Measurements from ENCODE around the gene DPY19L2. TPM values are rescaled to one million over a fixed set of nuclear protein-coding genes. Genes with fewer than 3 reads are reported as not detected.
"Not testable (repeated sequence)": the region's sequence is repeated elsewhere in the genome, so short reads cannot be mapped to it uniquely, and the experiment has no call there.

Gene DPY19L2
- total RNA-seq, 1 donor from 2014 or later = 7.3 TPM

DNA sequence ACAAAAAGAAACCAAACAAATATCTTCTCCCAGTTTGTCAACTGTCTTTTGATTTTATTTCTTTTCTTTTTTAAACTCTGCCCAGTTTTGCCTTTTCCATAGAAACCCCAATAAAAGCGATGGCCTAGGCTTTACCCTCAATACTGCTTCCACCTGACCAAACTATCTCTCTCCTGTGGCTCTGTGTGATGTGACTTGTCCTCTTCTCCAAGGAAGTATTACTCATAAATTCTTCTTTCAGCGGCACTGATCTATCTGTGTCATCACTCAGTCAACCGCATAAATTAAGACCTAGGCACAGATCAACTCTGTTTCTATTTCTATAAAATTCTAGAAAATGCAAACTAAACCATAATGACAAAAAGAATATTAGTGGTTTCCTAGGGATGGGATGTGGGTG is 9.8 kb downstream of the DPY19L2 start:
- not testable (repeated sequence) for H3K4me1 ChIP-seq (ENCODE audit: insufficient read depth, low read length); H3K9ac ChIP-seq (ENCODE audit: low read length); H3K4me2 ChIP-seq (ENCODE audit: low read length); H3K36me3 ChIP-seq (ENCODE audit: insufficient read depth, low read length); H3K4me1 Mint-ChIP-seq (ENCODE audit: low read depth, unreplicated experiment); H4K20me1 ChIP-seq (ENCODE audit: insufficient read depth, low read length); H3K27ac ChIP-seq (ENCODE audit: low read depth, low read length); H3K27me3 ChIP-seq (ENCODE audit: insufficient read depth, low read length); H3K4me3 Mint-ChIP-seq (ENCODE audit: unreplicated experiment); H3K27ac Mint-ChIP-seq (ENCODE audit: unreplicated experiment); H2AFZ ChIP-seq (ENCODE audit: low read depth, low read length); DNase-seq (ENCODE audit: low read depth); FAIRE-seq; H3K27me3 Mint-ChIP-seq (ENCODE audit: low read depth, unreplicated experiment); H3K9me3 Mint-ChIP-seq (ENCODE audit: unreplicated experiment); H3K79me2 ChIP-seq (ENCODE audit: insufficient read depth, low read length); H3K4me3 ChIP-seq (ENCODE audit: insufficient read depth, low read depth, low read length); H3K9me3 ChIP-seq (ENCODE audit: insufficient read depth, low read depth, low read length); H3K36me3 Mint-ChIP-seq (ENCODE audit: low read depth, unreplicated experiment)

DNA sequence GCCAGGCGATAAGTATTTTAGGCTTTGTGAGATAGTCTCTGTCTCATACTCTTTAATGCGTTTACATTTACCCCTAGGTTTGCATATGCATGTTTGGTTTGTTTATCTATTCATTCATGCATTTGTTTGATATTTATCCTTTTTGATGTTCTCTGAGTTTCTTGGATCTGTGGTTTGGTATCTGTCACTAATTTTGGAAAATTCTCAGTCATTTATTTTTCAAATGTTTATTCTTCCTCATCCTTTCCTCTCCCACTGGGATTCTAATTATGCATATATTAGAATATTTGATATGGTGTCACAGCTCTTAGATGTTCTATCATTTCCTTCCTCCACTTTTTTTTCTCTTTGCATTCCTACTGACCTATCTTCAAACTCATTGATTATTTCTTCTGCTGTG is 11.9 kb downstream of the DPY19L2 start:
- not testable (repeated sequence) for H3K4me3 Mint-ChIP-seq (ENCODE audit: unreplicated experiment)

DNA sequence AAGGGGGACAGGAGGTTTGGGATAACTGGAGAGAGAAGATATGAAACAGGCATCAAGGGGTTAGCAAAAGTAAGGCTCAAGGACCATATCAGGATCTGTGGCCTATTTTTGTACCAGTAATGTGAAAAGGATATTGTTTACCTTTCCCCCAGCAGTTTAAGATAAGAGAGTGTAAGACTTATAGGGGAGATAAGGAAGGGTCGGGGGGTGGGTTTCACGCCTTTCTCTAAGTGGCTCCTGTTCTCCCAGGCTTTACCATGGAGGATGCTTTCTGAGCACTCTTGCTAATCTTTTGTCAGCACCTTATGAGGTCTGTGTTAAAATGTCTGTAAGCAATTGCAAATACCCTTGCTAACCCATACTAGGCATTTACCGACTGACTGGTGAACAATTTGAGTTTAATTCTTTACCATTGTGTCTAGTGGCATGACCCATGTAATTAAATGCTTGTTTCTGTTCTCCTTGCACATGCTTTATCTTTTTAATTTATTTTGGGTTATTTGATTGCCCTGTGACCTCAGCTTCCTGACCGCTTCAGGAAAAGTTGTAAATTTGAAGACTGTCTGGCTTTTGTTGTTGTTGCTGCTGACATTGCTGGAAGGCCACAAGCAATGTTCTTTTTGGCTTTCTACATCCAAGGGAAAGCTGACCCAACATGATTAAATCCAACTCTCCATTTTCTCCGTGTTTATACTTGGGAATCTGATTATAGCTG is 12.6 kb downstream of the DPY19L2 start:
- H3K9ac ChIP-seq (ENCODE audit: low read length); H3K79me2 ChIP-seq (ENCODE audit: insufficient read depth, low read length); H3K4me1 ChIP-seq (ENCODE audit: insufficient read depth, low read length); H3K27ac Mint-ChIP-seq (ENCODE audit: unreplicated experiment); DNase-seq (ENCODE audit: low read depth); H3K4me3 Mint-ChIP-seq (ENCODE audit: unreplicated experiment); H3K4me3 ChIP-seq (ENCODE audit: insufficient read depth, low read depth, low read length); FAIRE-seq; H3K4me1 Mint-ChIP-seq (ENCODE audit: low read depth, unreplicated experiment); H3K27me3 Mint-ChIP-seq (ENCODE audit: low read depth, unreplicated experiment); H3K27me3 ChIP-seq (ENCODE audit: insufficient read depth, low read length); H3K36me3 ChIP-seq (ENCODE audit: insufficient read depth, low read length); H4K20me1 ChIP-seq (ENCODE audit: insufficient read depth, low read length); H2AFZ ChIP-seq (ENCODE audit: low read depth, low read length); H3K27ac ChIP-seq (ENCODE audit: low read depth, low read length); H3K9me3 ChIP-seq (ENCODE audit: insufficient read depth, low read depth, low read length); H3K4me2 ChIP-seq (ENCODE audit: low read length); H3K9me3 Mint-ChIP-seq (ENCODE audit: unreplicated experiment); H3K36me3 Mint-ChIP-seq (ENCODE audit: low read depth, unreplicated experiment): not testable (repeated sequence)

More for the DNA sequence above, 11.9 kb downstream of the DPY19L2 start:
- not testable (repeated sequence) for H3K4me3 ChIP-seq (ENCODE audit: insufficient read depth, low read depth, low read length); H3K36me3 ChIP-seq (ENCODE audit: insufficient read depth, low read length); H3K27ac Mint-ChIP-seq (ENCODE audit: unreplicated experiment); H2AFZ ChIP-seq (ENCODE audit: low read depth, low read length); H4K20me1 ChIP-seq (ENCODE audit: insufficient read depth, low read length); FAIRE-seq; DNase-seq (ENCODE audit: low read depth); H3K79me2 ChIP-seq (ENCODE audit: insufficient read depth, low read length); H3K9ac ChIP-seq (ENCODE audit: low read length); H3K27ac ChIP-seq (ENCODE audit: low read depth, low read length); H3K9me3 ChIP-seq (ENCODE audit: insufficient read depth, low read depth, low read length); H3K4me1 Mint-ChIP-seq (ENCODE audit: low read depth, unreplicated experiment); H3K36me3 Mint-ChIP-seq (ENCODE audit: low read depth, unreplicated experiment); H3K4me1 ChIP-seq (ENCODE audit: insufficient read depth, low read length); H3K27me3 ChIP-seq (ENCODE audit: insufficient read depth, low read length); H3K9me3 Mint-ChIP-seq (ENCODE audit: unreplicated experiment); H3K4me2 ChIP-seq (ENCODE audit: low read length); H3K27me3 Mint-ChIP-seq (ENCODE audit: low read depth, unreplicated experiment)

DNA sequence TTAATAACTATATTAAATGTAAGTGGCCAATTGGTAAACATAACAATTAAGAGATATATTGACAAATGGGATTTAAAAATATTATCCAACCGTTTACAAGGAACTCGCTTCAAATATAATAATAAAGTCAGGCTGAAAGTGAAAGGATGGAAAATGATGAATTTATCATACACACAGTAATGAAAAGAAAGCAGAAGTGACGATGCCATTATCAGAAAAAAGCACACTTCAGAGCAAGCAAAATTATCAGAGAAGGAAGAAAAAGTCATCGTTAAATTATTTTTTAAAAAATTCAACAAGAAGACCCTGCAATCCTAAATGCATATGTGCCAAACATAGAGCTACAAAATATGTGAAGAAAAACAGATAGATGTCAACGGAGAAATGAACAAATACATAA is 13.8 kb downstream of the DPY19L2 start:
- not testable (repeated sequence) for H3K4me3 Mint-ChIP-seq (ENCODE audit: unreplicated experiment); H3K4me2 ChIP-seq (ENCODE audit: low read length); H3K36me3 ChIP-seq (ENCODE audit: insufficient read depth, low read length); H3K36me3 Mint-ChIP-seq (ENCODE audit: low read depth, unreplicated experiment); H3K4me1 Mint-ChIP-seq (ENCODE audit: low read depth, unreplicated experiment); DNase-seq (ENCODE audit: low read depth); H3K4me3 ChIP-seq (ENCODE audit: insufficient read depth, low read depth, low read length); H3K27ac ChIP-seq (ENCODE audit: low read depth, low read length); H3K79me2 ChIP-seq (ENCODE audit: insufficient read depth, low read length); H2AFZ ChIP-seq (ENCODE audit: low read depth, low read length); H3K27me3 ChIP-seq (ENCODE audit: insufficient read depth, low read length); H3K4me1 ChIP-seq (ENCODE audit: insufficient read depth, low read length); H3K27me3 Mint-ChIP-seq (ENCODE audit: low read depth, unreplicated experiment); FAIRE-seq; H3K9ac ChIP-seq (ENCODE audit: low read length); H3K9me3 Mint-ChIP-seq (ENCODE audit: unreplicated experiment); H3K9me3 ChIP-seq (ENCODE audit: insufficient read depth, low read depth, low read length); H4K20me1 ChIP-seq (ENCODE audit: insufficient read depth, low read length); H3K27ac Mint-ChIP-seq (ENCODE audit: unreplicated experiment)

DNA sequence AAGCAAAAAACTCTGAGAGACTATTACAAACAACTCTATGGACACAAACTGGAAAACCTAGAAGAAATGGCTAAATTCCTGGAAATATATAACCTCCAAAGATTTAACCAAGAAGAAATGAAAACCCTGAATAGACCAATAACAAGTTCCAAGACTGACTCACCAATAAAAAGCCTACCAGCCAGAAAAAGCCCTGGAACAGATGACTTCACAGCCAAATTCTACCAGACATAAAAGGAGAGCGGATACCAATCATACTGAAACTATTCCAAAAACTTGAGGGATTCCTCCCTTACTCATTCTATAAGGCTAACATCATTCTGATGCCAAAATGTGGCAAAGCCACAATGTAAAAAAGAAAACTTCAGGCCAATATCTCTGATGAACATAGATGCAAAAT is 18.8 kb downstream of the DPY19L2 start:
- H3K9me3 ChIP-seq (ENCODE audit: insufficient read depth, low read depth, low read length); H3K36me3 ChIP-seq (ENCODE audit: insufficient read depth, low read length); H3K9me3 Mint-ChIP-seq (ENCODE audit: unreplicated experiment); H3K4me3 ChIP-seq (ENCODE audit: insufficient read depth, low read depth, low read length); H4K20me1 ChIP-seq (ENCODE audit: insufficient read depth, low read length); H3K4me3 Mint-ChIP-seq (ENCODE audit: unreplicated experiment); H3K4me1 ChIP-seq (ENCODE audit: insufficient read depth, low read length); H3K79me2 ChIP-seq (ENCODE audit: insufficient read depth, low read length); FAIRE-seq; H3K27me3 Mint-ChIP-seq (ENCODE audit: low read depth, unreplicated experiment); H3K36me3 Mint-ChIP-seq (ENCODE audit: low read depth, unreplicated experiment); H3K9ac ChIP-seq (ENCODE audit: low read length); H3K27me3 ChIP-seq (ENCODE audit: insufficient read depth, low read length); H2AFZ ChIP-seq (ENCODE audit: low read depth, low read length): not testable (repeated sequence)
- H3K4me2 ChIP-seq (ENCODE audit: low read length) = peak overlapping the region; percentile 15
- H3K27ac Mint-ChIP-seq (ENCODE audit: unreplicated experiment) = peak overlapping the region; percentile 99
- DNase-seq (ENCODE audit: low read depth) = peak; percentile 81
- H3K27ac ChIP-seq (ENCODE audit: low read depth, low read length) = peak overlapping the region; percentile 19
- peaks cover 14% of the 10 kb centered on the region for H3K4me1 Mint-ChIP-seq (ENCODE audit: low read depth, unreplicated experiment)

DNA sequence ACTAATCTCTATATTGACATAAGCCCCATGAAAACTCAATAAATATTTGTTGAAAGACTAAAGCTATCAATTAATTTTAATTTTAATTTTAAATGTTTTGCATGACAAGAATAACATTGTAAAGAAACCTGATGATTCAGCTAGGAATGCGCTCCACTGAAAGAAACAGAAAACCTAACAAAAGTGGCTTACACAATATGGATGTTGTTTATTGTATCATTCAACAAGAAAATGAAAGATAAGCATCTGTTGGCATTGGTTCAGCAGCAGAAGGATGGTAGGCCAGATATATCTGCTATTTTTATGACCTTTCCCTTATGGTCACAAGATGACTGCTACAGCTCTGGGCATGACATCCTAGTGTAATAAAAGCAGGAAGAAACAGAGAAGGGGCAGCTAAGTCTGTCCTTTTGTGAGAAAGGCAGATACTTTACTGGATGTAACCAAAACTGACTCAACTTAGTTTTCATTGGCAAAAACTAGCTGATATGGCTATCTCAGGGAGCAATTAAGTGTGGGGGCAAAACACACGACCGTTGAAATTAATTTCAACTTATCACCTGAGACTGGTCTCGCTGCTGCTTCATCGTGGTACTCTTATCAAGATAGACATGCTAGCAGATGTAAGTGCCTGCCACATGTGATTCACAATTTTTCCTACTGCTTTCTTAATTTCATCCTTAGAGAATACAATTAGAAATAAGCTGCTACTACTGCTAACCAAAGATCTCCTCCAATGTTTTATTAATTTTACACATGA is 24.7 kb downstream of the DPY19L2 start:
- H3K27ac ChIP-seq (ENCODE audit: low read depth, low read length); H3K9me3 Mint-ChIP-seq (ENCODE audit: unreplicated experiment); H3K9ac ChIP-seq (ENCODE audit: low read length); H3K36me3 ChIP-seq (ENCODE audit: insufficient read depth, low read length); H3K36me3 Mint-ChIP-seq (ENCODE audit: low read depth, unreplicated experiment); H3K27ac Mint-ChIP-seq (ENCODE audit: unreplicated experiment); H3K4me3 Mint-ChIP-seq (ENCODE audit: unreplicated experiment); H3K4me1 ChIP-seq (ENCODE audit: insufficient read depth, low read length); H3K4me2 ChIP-seq (ENCODE audit: low read length); H3K79me2 ChIP-seq (ENCODE audit: insufficient read depth, low read length); H3K4me3 ChIP-seq (ENCODE audit: insufficient read depth, low read depth, low read length); H2AFZ ChIP-seq (ENCODE audit: low read depth, low read length); FAIRE-seq; H3K9me3 ChIP-seq (ENCODE audit: insufficient read depth, low read depth, low read length); H4K20me1 ChIP-seq (ENCODE audit: insufficient read depth, low read length); H3K27me3 Mint-ChIP-seq (ENCODE audit: low read depth, unreplicated experiment); H3K27me3 ChIP-seq (ENCODE audit: insufficient read depth, low read length); H3K4me1 Mint-ChIP-seq (ENCODE audit: low read depth, unreplicated experiment): not testable (repeated sequence)
- DNase-seq (ENCODE audit: low read depth) = peak; percentile 18
